SU-DHL-6 (cell line): ENCODE results near the gene CLCNKB.
"Not testable (repeated sequence)": the region's sequence is repeated elsewhere in the genome, so short reads cannot be mapped to it uniquely, and the experiment has no call there.

Experiments used
- H2AFZ ChIP-seq: fragments of 200-600 bp; sonication (generic); 2 replicates; pipeline ENCODE4 v1.6.1; 2014; ENCODE audit warnings: low read depth, mild to moderate bottlenecking, moderate library complexity, mixed read lengths, antibody characterized with exemption, low read length; ENCODE audit not compliant: severe bottlenecking
- H3F3A ChIP-seq: fragments of 200-600 bp; shearing (Covaris generic); 2 replicates; pipeline ENCODE4 v1.6.0; 2016; ENCODE audit warnings: antibody characterized with exemption, mild to moderate bottlenecking; ENCODE audit not compliant: insufficient read depth
- H3K27ac ChIP-seq: fragments of 200-600 bp; sonication (generic); 2 replicates; pipeline ENCODE4 v1.5.1; 2016; ENCODE audit warnings: low read depth, mild to moderate bottlenecking, low read length, moderate library complexity, mixed read lengths
- H3K27me3 ChIP-seq: fragments of 200-600 bp; sonication (generic), shearing (Covaris generic); 2 replicates; pipeline ENCODE4 v1.6.0; 2014; ENCODE audit warnings: mild to moderate bottlenecking, low read length
- H3K36me3 ChIP-seq: fragments of 200-600 bp; sonication (generic); 2 replicates; pipeline ENCODE4 v1.6.1; 2014; ENCODE audit warnings: mild to moderate bottlenecking, low read length, mixed read lengths
- H3K4me2 ChIP-seq: fragments of 300-600, 200-600 bp; shearing (Covaris generic), sonication (generic); 2 replicates; pipeline ENCODE4 v1.6.0; 2014; ENCODE audit warnings: low read length, low read depth, mild to moderate bottlenecking; ENCODE audit not compliant: poor library complexity, severe bottlenecking
- H3K4me3 ChIP-seq: fragments of 200-600 bp; sonication (generic); 2 replicates; pipeline ENCODE4 v1.5.1; 2014; ENCODE audit warnings: antibody characterized with exemption, low read length, mild to moderate bottlenecking, mixed read lengths; ENCODE audit not compliant: insufficient read depth, poor library complexity, severe bottlenecking
- H3K79me2 ChIP-seq: fragments of 200-600 bp; sonication (generic); 2 replicates; pipeline ENCODE4 v1.6.1; 2014; ENCODE audit warnings: mild to moderate bottlenecking, low read length, moderate library complexity; ENCODE audit not compliant: insufficient read depth
- H3K9ac ChIP-seq: fragments of 200-600 bp; sonication (generic); 2 replicates; pipeline ENCODE4 v1.7.0; 2014; ENCODE audit warnings: mild to moderate bottlenecking, low read length
- H3K9me2 ChIP-seq: fragments of 200-600 bp; sonication (generic); replicated peaks from 2 replicates; pipeline ENCODE4 v1.6.1; 2014; ENCODE audit warnings: low read length; ENCODE audit not compliant: insufficient read depth
- H3K9me3 ChIP-seq: fragments of 200-600 bp; sonication (generic); 2 replicates; pipeline ENCODE4 v1.6.1; 2014; ENCODE audit warnings: low read length, mixed read lengths; ENCODE audit not compliant: insufficient read depth
- H4K20me1 ChIP-seq: fragments of 200-600 bp; sonication (generic); 2 replicates; pipeline ENCODE4 v1.6.1; 2014; ENCODE audit warnings: low read depth, mild to moderate bottlenecking, antibody characterized with exemption, low read length, moderate library complexity, mixed read lengths
- CTCF ChIP-seq: fragments of 200-600 bp; sonication (generic); IDR thresholded peaks from one replicate; pipeline ENCODE4 v1.5.1; 2017; ENCODE audit warnings: antibody characterized with exemption, mild to moderate bottlenecking, low read length, moderate library complexity; ENCODE audit not compliant: insufficient read depth, poor library complexity, severe bottlenecking
- EZH2phosphoT487 ChIP-seq: fragments of 200-600 bp; sonication (generic), shearing (Covaris generic); conservative IDR thresholded peaks from 2 replicates; pipeline ENCODE4 v1.6.1; 2018; ENCODE audit warnings: mild to moderate bottlenecking, antibody characterized with exemption, low read length, moderate library complexity, mixed read lengths

CLCNKB gene

GRCh38 chr1:16054598-16055540 lies 11.3 kb downstream of the CLCNKB start:
- no peak overlapping the region for H3K4me2 ChIP-seq
- H3K9me3 ChIP-seq = no peaks in the 10 kb centered on the region
- no peak overlapping the region for H3K9ac ChIP-seq
- H4K20me1 ChIP-seq = no peaks in the 10 kb centered on the region
- no peaks in the 10 kb centered on the region for H3K36me3 ChIP-seq
- H3K27me3 ChIP-seq = no peaks in the 10 kb centered on the region
- TF ChIP-seq EZH2phosphoT487 (no peak), CTCF (no peak)
- H3K9me2 ChIP-seq = no peaks in the 10 kb centered on the region
- H3F3A ChIP-seq = no peaks in the 10 kb centered on the region
- no peak overlapping the region for H2AFZ ChIP-seq
- no peak overlapping the region for H3K4me3 ChIP-seq
- no peaks in the 10 kb centered on the region for H3K79me2 ChIP-seq
- no peak overlapping the region for H3K27ac ChIP-seq

GRCh38 chr1:16055613-16056520 lies 12.3 kb downstream of the CLCNKB start:
- H3K4me2 ChIP-seq = no peak overlapping the region

DNA sequence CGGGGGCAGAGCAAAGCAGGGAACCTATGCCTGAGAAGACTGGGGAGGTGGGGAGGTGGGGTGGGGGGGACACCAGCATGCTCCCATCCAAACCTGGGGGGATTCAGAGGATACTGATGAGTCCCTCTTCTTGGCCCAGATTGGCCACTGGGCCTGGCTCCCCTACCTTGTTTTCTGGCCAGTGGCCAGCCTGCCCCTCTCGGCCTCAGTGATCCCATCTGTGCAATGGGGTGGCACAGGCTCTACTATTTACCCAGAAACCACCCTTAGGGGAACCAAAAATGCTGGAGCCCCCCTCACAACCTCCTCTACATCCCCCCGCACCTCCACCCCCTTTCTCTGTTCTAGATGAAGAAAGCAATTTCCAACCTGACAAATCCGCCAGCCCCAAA lies 12.9 kb downstream of the CLCNKB start:
- not testable (repeated sequence) for H4K20me1 ChIP-seq, H3K27ac ChIP-seq, H3K9ac ChIP-seq, H3K79me2 ChIP-seq, H3K9me3 ChIP-seq, H3F3A ChIP-seq, H2AFZ ChIP-seq, H3K4me2 ChIP-seq, H3K9me2 ChIP-seq, H3K4me3 ChIP-seq, H3K36me3 ChIP-seq, H3K27me3 ChIP-seq

More at GRCh38 chr1:16055613-16056520, 12.3 kb downstream of the CLCNKB start:
- Histone ChIP-seq H4K20me1 (no peaks in the 10 kb centered on the region), H3K79me2 (no peaks in the 10 kb centered on the region), H3K27ac (no peak overlapping the region), H2AFZ (peak overlapping the region; percentile 45), H3K4me3 (no peak overlapping the region), H3K36me3 (no peaks in the 10 kb centered on the region), H3K9me2 (no peaks in the 10 kb centered on the region), H3F3A (no peaks in the 10 kb centered on the region), H3K27me3 (no peaks in the 10 kb centered on the region), H3K9ac (no peak overlapping the region), H3K9me3 (no peaks in the 10 kb centered on the region)
- no peak for TF ChIP-seq EZH2phosphoT487
- peak; percentile 81 for TF ChIP-seq CTCF

DNA sequence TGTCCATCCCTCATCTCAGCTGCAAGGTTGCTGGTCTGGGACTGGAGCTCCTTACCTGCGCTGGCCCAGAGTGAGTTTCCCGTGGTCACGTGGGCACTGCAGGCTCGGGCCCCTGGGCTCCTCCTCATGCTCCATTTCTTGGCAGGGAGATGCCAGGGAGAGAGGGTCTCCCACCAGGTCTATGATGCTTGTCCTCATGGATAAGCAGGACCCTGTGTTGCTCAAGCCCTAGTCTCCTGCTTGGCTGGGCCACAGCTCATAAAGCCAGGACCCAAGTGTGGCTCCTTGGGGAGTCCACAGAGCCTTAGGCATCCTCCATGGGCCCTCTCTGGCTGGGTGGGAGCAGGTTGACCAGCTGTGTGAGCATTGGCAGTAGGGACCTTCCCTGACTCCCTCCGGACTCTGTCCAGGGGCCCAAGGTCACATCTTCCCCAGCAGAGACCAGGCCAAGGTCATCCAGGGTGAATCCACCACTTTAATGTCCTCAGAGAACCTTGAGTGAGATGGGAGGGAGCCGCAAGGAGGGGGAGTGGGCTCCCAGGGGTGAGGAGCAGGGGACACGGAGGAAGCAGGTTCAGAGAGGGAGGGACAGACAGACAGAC lies 13.8 kb downstream of the CLCNKB start:
- not testable (repeated sequence) for H3K27ac ChIP-seq

DNA sequence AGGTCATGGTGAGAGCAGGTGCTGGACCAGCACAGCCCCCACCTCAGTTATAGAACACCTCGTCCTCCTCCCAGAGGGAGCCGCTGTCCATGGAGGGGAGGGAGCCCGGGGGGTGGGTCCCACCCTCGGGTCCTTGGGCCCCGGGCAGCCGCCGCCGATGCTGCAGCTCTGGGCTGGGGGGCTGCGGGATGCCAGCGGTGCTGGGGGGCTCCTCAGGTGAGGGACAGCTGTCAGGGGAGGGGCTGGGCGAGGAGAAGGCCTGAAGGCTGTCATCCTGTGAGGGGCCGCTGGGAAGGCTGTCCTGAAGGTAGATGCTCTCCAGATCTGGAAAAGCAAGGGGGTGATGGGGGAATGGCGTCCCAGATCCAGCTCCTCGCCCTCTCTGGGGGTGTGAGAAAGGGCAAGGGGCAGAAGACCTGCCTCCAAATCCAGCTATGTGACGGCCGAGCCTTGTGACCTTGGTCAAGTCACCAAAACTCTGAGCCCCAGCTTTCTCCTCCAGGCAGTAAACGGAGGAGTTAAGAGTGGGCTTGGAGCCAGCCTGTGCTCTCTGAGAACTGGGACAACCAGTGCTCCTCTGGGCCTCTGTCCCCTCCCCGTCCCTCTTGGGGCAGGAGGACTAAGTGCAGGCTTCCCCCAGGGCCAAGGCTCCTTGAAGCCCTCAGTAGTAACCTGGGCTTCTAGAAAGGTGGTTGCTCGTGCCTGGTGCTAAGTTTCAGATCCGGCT lies 15.0 kb downstream of the CLCNKB start:
- not testable (repeated sequence) for H3K27ac ChIP-seq, H3K4me3 ChIP-seq, H3K36me3 ChIP-seq, H3K4me2 ChIP-seq, H3K9me3 ChIP-seq, H3F3A ChIP-seq, H3K9me2 ChIP-seq, H3K79me2 ChIP-seq, H2AFZ ChIP-seq, H4K20me1 ChIP-seq, H3K9ac ChIP-seq, H3K27me3 ChIP-seq

More for the DNA sequence above, 13.8 kb downstream of the CLCNKB start:
- H3F3A ChIP-seq, H3K27me3 ChIP-seq, H3K9me2 ChIP-seq, H3K9me3 ChIP-seq, H3K79me2 ChIP-seq, H3K9ac ChIP-seq, H3K4me2 ChIP-seq, H4K20me1 ChIP-seq, H3K4me3 ChIP-seq, H3K36me3 ChIP-seq, H2AFZ ChIP-seq: not testable (repeated sequence)
